Stimulated activated CD8-positive, alpha-beta memory T cell treated with anti-CD3 and anti-CD28 coated beads, Interleukin-2, amount 100 ng/mL, for 48 hours (primary cell): ENCODE measurements around the gene MRC2.
"Not testable (repeated sequence)": the region's sequence is repeated elsewhere in the genome, so short reads cannot be mapped to it uniquely, and the experiment has no call there.

ENCODE experiments used
- DNase-seq, 2 donors: peaks; one replicate each; pipeline ENCODE4 v3.0.0-alpha.2; 2020; ENCODE audit warnings: low read depth in 2 of 2

MRC2 gene

GRCh38 chr17:62612289-62612688 is 15.2 kb upstream of the MRC2 start:
- not testable (repeated sequence) for DNase-seq

DNA sequence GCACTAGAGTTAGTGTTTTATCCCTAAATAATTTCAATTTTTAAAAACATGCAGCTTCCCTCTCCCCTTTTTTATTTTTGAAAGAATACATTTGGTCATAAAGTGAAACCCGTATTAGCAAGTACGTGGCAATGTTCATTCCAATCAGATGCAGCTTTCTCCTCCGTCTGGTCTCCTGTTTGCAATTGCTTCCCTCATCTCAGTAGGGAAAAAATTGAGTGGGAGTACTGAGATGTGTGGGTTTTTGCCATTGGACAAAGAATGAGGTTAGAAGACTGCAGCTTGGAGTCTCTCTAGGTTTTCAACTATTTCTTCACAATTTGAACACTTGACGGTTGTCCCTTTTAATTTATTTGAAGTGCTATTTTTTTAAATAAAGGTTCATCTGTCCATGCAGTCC is 14.4 kb upstream of the MRC2 start:
- DNase-seq = not testable (repeated sequence)

- no peak for DNase-seq
These were observed 13.3 kb upstream of the MRC2 start for GRCh38 chr17:62614142-62614541.

GRCh38 chr17:62615503-62615902 is 12.0 kb upstream of the MRC2 start:
- no peak for DNase-seq

GRCh38 chr17:62616993-62617893 is 10.2 kb upstream of the MRC2 start:
- DNase-seq = no peak

GRCh38 chr17:62617894-62618472 is 9.5 kb upstream of the MRC2 start:
- no peak for DNase-seq

DNA sequence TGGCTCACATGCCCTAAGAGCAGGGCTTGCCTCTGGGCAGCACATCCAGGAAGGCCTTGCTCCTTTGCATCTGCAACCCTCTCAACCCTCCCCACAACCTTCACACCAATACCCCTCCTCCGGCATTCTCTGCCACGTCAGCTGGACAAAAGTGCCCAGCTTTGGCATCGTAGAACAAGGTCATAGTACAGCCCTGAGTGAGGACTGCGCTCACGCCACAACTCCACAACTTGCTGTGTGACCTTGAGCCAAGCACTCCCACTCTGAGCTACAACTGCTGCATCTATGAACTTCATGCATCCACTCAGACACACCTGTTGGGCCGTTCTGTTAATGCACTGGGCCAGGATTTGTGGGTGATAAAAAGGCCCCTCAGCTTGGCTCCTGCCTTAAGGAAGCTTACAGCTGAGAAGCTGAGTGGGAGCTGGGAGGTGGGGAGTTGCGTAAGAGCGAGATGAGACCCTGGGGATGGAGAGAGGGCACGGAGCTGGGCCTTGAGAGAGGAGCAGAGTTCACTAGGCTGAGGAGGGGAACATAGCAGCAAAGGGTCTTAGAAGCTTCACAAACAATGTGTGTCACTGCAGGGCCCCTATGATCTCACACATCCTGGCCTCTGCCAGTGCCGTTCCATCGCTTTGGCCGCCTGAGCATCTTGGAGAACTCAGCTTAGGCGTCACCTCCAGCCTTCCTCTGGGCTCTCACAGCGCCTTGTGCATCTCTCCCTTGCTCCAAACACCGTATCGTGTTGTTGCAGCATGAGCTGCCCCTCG is 8.6 kb upstream of the MRC2 start:
- no peak for DNase-seq

DNA sequence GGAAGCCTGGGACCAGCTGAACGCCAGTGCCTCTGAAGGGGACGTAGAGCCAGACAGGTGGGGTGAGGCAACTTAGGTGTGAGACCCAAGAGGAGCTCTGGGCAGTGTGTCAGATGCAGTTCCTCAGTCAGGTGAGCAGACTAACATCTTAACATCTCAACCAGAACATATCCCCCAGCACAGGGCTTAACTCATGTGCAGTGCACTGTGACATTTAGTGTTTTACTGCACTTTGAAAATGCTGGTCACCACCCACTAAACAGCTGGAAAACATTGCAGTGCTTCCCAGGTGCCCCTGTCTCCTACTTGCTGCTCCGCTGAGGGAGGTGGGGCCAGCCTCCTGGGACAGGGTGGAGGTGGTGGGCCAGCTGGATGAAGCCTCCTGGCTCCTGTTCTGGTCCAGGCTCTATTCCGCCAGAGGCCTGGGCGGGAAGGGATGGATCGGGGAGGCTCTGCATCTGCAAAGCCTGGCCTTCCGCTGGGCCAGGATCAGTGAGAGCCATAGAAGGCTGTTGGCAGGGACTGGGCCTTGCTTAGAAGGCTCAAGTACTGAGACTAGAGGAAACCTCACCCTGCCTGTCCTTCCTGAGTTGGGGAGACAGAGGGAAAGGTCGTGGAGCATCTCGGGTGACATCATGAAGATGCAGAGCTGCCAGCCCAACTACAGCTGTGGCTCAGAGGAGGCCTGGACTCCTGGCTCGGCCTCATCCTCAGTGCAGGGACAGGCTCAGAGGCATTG is 7.9 kb upstream of the MRC2 start:
- no peak for DNase-seq

DNA sequence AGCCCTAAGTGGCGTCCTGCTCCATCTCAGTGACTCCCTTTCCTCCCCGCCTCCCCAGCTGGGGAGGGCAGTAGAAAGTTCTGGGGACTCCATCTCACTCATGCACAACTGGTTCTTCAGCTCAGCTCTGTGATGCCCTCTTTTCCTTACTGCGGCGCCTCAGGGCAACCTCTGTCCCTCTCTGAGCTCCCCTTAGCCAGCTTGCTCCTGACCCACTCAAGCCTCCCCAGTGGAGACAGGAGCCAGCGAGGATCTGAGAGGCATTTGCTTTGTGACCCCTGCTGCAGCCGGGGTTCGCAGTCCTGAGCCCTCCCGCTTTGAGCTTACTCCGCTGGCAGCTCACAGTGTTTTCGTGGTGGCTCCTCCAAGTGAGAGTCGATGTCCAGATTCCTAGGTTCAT is 6.2 kb upstream of the MRC2 start:
- DNase-seq = no peak

GRCh38 chr17:62625184-62625869 is 2.1 kb upstream of the MRC2 start:
- no peak for DNase-seq

DNA sequence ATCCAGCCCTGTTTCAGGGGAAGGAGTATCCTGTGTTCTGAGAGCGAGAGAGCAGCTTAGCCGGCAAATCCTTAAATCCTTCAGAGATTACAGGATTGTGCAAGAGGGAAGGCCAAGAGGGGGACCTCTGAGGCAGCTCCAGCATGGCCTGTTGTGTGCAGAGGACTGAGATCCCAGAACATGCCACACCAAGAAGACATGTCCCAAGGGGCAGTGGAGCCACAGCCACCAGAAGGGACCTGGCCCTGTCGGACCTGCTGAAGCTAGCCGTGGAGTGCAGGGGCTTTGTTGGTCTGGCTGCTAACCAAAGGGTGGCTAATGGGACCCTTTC is 1.6 kb upstream of the MRC2 start:
- no peak for DNase-seq

GRCh38 chr17:62626719-62627218 is 701 bp upstream of the MRC2 start:
- no peak for DNase-seq

DNA sequence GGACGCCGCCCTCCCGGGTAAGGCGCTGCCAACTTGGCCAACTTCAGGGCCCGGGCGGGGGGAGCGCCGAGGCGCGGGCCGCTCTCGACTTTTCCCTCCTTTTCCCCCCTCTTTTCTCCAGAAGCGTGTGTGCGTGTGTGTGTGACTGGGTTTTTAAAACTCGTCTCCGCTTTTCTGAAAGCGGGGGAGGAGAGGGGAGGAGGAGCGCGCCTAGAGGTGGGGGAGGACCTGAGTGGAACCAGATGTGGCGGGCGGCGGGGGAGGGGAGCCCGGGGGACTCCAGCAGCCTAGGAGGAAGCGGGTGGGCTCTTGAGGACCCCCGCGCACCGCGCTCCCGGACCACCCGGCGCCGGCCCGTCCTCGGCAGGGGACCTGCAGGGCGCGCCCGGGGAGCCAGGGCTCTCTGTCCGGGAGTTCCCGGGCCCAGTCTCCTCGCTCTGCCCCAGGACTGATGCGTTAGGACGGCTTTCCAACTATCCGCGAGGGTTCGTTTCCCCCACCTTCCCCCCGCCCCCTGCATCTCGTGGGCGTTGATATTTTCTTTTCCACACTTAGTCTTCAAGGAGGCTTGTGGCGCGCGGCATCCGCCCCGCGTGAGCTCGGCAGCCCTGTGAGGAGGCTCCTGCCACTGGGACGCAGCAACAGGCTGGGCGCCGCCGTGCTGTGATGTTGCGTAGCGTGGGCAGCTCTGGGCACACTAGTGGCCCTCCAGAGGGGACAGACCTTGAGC is 599 bp downstream of the MRC2 start:
- DNase-seq = peak; percentile 24 to 37

GRCh38 chr17:62628831-62629555 is 1.5 kb downstream of the MRC2 start:
- DNase-seq = no peak

DNA sequence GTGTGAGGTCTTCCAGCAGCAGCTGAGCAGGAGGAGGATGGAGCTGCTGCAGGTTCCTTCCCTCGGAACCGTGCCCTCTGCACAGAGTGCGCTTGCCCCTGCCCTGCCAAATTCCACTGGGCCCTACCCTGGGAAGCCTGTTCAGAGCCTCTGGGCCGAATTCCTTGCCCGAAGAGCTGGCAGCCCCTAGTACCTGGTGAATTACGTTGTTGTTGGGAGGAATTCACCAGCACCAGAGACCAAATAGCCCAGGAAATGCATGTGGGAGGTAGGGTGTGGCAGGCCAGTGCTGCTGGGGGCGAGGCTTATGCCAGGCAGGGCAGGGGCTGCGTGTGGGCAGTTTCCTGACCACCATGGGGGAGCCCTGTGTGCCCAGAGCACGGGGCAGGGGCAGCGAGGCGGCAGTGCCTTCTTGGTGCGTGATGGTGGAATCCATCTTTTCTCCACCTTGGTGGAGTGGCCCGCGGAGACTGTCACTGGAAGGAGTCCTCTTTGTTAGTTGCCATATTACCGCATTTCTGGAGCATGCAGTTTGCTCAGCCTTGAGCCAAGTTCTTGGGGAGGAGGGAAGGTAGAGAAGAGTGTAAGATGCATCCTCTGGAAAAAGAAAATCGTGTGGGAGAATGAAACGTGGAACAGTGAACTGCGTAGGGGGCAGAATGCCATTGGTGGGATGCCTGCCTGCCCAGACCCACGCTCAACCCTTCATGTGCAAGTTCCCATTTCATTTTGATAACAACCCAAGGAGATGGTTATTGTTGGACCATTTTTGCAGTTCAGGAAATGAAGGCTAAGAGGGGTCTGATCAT is 2.3 kb downstream of the MRC2 start:
- DNase-seq = no peak

DNA sequence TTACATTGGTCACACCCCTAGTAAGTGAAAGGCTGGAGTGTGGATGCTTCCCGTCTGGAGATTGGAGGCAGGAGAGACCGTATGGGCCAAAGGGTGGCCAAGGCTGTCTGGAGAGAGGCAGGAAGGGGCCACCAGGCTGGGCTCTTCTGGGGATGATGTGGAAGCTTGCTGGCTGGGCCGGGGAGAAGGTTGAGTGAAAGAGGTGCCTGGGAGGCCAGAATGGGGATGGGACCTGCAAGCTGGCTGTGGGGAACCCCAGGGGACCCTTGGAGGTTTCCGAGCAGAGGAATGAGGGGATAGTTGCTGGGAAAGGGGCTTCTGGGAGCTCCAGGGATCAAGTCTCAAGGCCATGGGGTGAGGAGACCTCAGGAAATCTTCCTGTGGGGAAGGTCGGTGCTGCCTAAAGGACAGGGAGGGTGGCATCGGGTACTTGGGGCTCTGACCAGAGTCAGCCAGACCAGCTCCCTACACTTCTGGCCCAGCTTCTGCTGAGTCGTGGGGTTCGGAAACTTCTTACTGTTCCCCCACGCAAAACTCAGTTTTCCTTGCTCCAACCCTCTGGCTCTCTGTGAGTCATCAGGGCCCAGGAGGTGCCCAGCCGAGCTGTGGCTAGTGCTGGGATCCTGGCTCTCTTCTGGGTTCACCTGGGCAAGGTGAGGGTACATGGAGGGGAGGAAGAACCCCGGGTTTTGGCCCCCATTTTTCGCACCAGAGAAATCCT is 3.1 kb downstream of the MRC2 start:
- DNase-seq = no peak

DNA sequence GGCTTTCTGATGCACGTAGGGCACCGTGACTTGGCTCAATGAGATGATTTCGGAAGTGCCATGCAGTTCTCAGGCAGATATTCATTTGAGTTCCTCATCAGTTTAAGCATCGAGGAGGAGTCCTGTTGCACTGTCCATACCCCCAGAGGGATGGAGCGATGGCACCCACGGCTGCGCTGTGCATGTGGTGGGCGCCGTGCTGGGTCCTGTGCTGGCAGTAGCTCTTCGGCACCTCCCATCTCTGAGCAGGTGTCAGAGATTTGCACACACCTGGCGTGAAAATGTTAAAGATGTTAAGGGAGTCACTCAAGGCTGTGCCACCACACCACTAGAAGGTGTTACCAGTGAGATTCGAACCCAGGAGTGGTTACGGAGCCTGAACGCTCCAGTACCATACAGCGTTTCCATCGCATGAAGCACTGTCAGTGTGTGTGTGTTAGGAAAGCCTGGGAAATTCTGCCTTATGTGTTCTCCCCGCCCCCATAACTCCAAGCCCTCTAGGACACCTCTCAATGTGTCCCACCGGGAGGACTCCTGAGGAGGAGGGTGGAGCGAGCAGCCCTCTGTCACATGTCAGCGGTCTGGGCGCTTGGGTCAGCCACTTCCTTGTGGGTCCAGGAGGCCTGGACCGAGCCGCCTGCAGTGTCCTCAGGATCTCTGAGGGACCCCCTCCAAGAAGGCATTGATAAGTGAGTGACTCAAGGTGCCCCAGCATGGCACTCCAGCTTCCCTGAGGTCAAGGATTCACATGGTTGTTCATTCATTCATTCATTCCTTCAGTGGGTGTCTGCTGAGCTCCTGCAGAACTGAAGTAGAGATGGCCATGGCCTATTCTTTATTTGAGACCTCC is 3.8 kb downstream of the MRC2 start:
- DNase-seq = no peak
